ENCODE results near the gene AK2.

AK2 gene

DNA sequence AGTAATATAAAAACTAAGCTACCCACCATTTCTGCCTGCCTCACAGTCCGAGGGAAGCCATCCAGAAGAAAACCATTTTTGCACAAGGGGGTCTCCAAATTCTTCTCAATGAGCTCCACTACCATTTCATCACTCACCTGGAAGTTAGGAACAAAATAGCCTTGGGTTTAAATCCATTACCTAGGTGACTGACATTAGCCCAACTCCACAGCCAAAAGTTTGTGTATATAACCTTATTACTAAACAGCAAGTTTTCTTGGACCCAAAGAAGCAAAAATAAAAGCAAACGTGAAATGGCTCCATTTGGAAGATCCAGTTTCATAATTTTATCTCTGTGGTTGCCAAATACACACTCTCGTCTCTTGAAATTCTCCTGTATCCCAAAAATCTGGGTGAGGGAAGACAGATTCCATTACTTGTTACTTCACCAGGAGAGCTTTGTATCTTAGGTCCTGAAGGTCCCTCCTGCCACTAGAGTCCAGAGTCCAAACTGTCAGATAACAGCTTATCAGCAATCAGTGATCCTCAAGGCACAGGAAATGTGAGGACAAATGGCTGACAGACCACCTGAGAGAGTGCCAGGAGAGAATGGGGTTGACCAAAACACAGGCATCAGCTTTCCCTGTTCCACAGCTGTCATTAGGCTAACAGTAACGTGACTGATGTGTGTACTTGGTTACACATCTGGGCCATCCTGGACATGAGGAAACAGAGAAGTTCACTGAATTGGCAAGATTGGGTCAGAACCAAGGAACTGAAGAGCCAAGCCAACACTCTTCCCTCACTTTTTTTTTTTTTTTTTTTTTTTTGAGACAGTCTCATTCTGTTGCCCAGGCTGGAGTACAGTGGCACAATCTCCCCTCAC is 14.9 kb downstream of the AK2 start:
- DNase-seq = no peak

DNA sequence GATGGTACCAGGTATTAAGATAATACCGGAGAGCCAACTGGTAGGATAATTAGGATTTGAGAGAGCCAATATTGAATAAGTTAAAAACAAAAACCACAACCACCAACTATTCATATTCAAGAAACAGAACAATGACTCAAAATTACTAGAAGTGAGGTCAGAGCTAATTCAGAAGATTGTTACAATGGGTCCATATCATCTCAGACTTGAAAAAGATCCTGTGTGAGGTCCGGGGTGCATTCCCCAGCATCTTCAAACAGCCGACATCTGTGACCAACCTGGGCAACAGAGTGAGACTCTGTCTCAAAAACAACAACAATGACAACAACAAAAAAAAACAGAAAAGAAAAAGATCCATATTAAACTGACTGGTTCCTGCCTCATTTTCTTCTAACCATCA is 18.6 kb downstream of the AK2 start:
- DNase-seq = no peak

DNA sequence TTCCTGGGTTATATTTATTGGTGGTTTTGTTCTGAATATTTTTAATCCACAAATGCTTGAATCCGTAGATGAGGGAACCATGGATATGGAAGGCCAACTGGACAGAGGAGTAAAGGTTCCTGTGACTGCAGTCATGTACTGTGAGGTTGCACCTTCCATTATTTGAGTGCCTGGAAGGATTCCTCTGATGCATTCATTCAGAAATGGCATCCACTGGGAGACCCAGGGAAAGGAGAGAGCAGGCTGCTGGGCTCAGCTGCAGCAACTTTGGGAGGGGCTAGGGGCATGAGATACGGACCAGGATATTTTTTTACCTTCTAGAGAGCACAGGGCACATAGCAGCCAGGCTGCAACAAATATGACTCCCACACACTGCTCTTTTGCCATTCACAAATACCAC is 19.5 kb downstream of the AK2 start:
- DNase-seq = no peak

DNA sequence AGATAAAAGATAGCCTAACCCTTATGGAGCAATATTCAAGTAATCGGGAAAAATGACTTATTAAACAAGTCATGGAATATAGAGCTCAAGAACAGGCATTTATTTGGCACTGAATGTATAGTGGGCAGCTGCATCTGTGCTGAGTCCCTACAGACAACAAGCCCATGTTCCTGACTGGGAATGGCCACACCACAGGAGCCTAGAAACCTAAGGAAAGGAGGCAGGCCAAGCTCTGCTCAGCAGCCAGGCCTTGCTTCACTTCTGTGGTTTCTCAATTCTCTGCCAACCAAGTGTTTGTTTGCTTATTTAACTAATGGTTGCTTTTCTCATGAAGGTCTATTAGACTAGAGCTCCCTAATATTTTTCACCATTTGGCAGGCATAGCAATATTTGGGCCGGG is 21.5 kb downstream of the AK2 start:
- no peak for DNase-seq

DNA sequence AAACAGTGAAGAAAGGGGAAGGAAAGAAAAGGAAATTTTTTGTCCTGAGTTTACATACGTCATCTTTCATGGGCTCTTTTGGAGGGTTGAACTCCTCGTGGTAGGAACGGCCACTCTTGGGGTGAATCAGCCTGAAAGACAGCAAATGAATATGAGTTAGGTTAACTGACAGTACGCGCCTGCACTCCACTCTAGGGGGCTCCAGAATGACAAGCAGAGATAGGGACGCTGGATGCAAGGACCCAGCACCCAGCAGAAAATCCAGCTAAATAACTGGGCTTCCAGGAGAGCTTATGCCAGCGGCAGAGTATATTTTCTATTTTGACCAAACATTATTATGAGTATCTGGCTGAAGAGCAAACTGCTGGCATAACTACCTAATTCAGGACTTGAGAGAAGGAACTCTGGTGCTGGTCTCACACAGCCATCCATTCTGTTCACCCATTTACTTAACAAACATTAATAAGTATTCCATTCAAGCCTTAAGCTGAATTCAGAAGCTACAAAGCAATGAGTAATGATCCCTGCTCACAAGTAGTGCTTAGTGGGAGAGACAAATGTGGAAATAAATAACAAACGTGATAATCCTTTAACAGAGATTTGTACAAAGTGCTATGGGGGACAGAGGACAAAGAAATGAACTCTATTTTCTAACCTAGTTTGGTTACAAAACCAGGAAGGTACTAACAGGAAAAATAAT is 22.1 kb downstream of the AK2 start:
- no peak for DNase-seq

DNA sequence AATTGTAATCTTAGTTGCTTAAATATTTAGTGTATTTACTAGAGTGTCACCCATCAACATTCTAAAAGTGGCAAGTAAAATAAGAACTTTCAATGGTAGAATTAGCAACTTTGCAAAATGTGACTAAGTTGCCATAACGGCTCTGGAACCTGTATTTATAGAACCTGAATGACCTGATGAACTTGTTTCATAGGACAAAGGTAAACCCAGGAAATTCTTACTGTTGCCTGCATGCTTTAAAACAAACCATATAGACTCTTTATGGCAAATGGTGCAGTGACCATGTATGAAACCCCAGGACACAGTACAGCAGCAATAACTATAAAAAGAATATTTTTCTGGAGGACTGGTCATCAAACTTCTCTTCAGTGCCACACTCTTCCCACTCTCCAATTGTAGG is 22.9 kb downstream of the AK2 start:
- no peak for DNase-seq

DNA sequence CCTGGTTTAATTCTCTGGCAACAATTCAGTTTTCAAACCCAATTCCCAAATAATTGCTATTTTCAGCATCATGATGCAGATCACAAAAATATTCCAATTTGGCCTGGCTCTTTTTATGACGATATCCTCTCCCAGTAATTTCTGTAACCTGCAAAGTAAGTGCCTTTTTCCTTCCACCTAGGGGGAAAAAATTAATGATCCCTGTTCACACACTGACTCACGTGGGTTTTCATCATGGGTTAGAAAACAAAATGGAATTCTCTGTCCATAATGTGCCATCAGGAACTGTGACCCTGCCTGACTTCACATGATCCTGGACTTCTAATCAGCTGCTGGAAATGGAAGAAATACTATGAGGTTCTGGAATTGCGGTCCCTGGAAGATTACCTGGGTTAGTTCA is 24.5 kb downstream of the AK2 start:
- DNase-seq = no peak

DNA sequence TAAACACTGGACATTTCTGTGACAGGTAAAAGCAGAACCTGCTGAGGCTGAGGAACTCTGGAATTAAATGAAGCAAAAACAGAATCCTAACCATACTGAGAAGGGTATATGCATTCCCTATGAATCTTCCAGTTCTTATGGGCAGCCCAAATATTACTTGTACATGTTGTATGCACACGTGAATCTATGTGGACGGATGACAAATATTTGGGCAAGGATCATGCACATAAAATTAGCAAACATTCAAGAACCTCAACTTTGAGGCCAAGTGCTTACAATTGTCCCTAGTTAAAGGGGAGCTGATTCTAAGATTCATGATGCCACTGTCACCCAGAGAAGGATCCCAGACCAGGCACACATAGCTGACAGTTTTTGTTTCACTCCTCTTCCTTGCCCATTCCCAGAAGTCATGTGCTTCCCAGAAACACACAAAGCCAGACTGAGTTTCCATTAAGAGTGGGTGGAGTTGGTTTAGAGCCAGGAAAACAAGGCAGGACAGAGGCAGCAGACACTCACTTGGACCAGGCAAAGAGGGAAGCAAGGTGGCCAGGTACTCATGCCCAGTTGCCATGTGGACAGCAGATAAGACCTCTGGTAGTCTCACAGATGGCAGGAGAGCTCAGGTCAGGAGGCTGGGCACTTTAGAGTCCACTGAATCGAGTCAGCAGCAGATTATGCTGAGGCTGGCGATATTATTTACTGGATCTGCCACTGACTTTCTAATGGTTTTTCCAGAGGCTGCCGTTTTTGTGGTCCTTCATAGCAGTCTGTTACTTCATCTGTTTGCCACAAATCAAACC is 25.6 kb downstream of the AK2 start:
- no peak for DNase-seq

DNA sequence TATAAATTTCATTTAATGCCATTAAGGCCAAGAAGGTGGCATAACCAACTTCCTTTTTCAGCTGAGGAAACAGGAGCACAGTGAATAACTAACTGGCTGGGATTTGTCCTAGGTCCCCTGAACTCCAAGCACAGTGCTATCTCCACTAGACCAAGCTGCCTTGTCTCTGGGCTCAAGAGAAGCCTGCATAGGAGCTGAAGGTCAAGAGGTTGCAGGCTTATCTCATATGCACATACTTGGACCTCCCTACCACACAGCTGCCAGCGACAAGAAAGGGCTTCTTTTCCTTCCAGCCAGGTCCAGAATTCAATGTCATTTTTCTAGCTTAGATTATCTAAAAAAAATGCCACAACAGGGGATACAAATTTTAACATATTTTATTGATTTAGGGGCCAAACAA is 27.1 kb downstream of the AK2 start:
- DNase-seq = no peak

DNA sequence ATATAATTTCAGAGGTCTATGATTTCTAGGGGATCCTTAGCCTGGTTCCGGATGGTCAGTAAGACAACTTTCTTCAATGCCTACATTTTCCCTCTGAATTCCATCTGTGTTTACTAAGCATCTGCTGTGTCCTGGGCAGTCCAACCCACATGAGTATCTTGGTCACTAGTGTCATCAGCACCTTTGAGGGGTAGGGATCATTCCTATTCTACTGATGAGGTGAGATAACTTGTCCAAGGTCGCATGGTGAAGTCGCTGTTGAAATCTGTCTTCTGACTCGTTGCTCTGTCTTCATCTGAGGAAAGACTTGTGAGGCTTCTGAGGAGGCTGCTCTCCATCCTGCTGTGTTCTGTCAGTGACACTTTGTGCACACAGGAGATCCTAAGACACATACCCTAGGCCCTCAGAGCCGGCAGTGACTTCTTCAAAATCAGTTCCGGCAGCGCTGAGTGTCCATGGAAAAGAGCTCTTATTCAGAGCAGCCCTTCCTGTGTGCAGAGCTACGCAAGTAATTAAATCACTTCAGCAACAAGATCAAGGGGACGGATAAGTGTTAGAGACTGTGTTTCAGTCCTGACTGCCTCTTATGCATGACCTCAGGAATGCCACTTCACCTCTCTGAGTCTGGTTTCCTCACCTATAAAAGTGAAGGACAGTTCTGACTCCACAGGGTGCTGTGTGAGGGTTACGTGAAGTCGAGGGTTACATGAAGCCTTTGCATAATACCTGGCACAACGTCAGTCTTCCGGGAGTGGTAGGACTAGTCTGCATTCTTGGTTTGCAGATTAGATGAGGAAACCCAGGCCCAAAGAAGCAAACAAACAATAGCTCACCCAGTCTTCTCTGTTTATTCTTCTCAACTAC is 28.4 kb downstream of the AK2 start:
- DNase-seq = no peak

DNA sequence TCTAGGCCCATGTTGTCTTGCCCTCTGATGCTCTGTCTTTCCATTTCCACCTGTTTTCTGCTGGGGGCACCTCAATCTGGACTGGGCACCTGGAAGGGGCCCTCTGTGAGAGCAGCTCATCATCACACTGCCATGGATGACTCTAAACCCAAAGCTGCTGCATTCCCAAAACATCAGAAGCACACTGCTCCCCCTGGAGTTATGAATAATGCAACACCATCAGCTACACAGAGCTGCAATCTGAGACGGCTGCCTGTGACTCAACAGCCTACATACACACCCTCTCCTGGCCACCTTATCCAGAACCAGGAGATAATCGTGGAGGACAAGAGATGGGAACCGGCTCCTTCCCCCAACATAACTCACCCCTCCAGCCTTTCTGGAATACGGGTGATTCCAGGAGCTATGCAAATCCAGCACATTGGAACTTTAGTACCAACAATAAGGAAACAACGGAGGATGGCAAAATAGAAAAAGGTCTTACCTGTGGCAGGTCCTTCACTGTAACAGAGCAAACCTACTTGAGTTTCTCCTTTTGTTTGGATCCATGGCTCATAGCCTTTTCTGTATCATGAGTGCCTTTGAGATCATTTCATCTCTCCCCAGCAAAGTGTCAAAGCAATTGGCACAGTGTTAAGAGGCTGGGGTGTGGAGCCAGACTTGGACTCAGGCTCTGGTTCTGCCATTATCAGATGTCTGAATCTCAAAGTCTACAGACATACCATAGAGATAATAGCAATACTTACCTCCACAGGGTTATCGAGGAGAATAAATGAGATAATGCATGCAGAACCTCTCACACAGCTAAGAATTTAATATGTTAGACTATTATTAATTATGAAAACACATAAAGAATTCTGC is 29.3 kb downstream of the AK2 start:
- no peak for DNase-seq

DNA sequence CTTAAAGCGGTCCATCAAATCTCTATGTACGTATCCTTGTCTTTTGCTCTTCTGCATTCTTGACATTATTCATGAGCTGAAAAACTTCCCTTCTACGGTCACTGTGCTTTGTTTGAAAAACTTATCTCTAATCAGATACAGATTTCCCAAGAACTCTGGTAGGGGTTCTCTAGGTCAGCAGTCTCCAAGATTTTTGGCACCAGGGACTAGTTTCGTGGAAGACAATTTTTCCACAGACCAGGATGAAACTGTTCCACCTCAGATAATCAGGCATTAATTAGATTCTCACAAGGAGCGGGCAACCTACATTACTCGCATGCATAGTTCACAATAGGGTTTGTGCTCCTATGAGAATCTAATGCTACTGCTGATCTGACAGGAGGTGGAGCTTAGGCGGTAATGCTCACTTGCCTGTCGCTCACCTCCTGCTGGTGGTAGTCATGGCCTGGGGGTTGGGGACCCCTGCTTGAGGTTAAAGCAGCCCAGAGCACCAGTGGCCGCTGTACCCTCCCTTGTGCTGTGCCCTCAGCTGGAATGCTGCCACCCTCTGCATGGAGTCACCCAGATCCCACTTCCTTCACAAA is 30.8 kb downstream of the AK2 start:
- DNase-seq = no peak

DNA sequence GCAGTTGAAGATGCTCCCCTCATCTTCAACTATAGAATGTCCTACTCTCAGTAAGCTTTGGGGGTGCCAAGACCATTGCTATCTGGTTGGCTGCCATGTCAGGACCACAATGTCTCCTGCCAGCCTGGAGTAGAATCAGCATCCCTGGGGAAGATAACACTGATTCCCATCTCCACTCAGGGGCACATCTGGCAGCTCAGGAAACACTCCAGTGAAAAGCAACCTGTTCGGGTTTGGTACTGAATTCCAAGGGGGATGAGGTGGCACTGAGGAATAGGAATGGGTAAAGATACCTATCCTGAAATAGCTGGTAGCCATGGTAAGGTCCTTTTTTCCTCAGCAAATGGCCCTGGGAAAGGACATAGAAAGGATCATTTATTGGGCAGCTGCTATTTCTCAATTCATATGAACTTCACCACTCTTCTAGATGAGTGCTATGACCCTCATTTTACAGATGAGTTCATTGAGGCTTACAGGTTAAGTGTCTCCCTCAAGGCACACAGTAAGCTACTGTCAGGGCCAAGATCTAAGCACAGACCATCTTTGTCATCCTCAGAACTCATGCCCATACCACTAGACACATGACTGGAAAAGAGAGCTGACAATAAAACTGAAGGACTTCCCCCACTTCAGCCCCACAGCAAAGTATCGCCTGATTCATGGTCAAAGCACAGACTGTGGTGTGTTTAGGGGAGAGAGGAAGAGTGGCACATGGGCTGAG is 31.4 kb downstream of the AK2 start:
- DNase-seq = no peak

DNA sequence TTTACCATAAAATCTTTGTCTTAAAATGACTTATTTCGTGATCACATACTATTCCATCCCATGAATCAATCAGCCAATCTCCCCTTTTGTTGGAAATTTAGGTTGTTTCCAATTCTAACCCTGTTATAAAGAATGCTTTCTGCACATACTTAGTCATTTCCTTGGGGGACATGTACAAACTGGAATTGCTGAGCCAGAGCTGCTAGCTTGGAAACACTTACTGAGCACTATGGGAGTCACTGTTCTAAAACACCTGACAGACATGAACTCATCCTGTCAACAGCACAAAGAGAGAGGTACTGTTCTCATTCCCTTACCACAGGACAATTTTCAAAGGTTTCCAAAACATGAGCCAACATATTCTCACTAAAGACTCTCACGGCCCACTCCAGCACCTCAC is 32.1 kb downstream of the AK2 start:
- no peak for DNase-seq

DNA sequence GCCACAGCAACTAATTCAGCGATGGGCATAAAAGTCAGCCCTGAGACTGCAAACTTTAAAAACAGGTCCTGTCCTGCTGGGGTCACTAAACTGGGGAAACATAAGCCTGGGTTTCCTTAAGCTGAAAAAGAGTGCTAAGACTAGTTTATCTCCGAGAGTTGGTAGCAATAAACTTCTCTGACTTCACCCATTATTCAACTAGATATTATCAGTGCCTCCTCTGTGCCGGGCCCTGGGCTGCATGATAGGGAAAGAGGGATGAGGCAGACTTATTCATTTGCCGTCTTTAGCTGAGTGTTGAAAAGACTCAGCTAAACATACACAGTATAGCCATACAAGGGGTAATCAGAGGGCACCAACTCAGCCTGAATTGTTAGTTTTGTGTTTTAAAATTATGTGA is 33.0 kb downstream of the AK2 start:
- no peak for DNase-seq

DNA sequence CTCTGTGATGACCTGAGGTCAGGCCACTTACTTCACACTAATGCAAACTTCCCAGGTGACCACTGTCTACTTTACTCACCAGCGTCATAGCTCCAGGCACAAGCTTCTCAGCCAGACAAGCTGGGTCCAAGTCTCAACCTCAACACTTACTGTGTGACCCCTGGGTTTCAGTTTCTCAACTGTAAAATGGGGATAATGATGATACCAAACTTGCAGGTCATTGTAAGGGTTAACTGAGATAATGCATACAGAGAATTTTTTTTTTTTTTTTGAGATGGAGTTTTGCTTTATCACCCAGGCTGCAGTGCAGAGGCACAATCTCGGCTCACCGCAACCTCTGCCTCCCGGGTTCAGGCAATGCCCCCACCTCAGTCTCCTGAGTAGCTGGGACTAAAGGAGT is 34.7 kb downstream of the AK2 start:
- no peak for DNase-seq

DNA sequence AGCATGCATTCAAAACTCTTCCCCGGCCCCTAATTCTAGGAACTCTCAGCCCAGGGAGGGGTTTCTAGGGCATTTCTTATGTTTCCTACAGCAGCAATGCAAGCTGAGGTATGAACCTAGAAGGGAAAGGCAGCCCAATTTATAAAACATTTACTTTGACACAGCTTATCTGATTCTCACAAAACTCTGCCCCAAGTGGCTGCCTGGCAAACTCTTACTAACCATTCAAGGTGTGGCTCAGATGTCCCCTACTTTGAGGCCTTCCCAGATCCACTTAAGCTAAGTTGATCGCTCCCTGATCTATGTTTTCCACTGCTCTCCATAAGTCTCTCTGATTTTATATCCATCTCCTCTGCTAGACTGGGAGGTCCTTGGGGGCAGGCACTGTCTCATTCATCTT is 35.4 kb downstream of the AK2 start:
- no peak for DNase-seq

DNA sequence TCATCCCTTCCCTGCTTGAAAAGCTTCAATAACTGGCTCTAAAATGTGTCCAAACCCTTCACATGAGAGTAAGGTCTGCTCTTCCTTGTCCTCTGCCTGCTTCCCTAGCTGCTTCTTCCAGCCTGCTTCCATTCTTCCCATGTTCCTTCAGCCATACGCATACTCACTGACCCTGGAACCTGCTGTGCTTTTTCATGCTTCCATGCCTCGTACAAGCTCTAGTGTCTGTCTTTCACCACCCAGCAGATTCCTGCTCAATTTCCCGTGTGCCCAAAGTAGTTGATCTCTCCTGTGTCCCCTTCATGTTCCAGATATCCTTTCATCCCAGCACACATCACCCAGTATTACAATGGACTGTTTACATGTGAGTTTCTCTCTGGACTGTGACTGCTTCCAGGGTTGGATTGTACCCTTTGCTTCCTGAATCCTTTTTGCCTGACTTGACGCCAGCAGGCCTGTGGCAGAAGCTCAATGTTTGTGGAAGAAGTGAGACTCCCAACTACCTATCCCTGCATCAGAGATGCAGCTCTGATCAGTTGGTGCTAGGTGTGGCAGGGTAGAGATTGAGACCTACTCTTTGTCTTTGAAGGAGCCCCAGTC is 36.2 kb downstream of the AK2 start:
- no peak for DNase-seq

DNA sequence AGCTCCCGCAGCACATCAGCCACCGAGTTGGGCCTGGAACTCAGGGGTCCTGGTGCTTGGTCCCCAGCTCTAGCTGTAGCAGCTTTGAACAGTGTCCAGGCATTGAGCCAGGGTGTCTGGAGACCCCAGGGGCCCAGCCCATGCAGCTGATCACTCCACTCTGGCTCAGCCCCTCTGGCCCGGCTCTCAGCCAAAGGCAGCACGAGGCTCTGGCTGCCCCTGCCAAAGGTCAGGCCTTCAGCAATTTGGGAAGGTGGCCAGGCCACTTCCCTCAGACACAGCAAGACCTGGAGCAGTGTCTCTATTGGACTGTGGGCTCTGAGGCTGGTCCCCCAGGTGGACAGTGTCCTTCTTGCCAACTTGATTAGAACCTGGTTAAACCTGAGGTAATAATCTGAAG is 37.7 kb downstream of the AK2 start:
- no peak for DNase-seq

DNA sequence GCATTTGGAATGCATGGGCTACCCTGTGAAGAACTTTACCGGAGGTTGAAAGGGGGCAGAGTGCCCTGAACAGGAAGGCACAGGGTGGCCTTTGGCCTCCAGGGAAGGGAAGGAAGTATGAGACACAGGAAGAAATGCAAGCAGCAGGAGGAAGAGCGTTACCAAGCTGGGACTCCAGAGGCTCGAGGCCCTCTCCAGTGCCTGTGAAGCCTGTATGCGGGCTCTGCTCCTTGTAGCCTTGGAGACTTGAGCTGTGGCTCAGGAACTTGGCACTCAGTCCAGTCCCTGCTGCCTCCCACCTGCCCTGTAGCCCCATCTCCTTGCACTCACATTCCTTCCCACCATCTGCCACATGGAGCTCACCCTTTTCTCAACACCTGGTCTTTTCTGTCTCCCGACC is 38.6 kb downstream of the AK2 start:
- DNase-seq = no peak

Data from activated CD4-positive, CD25-positive, alpha-beta regulatory T cell treated with anti-CD3 and anti-CD28 coated beads, Interleukin-2, amount 50 U/mL, for 72 hours (primary cell).